SK-N-MC (cell line): Measurements from ENCODE around the gene PHTF1.

Experiments
- EZH2 ChIP-seq: fragments of 200-600 bp; sonication (generic); IDR thresholded peaks from one replicate; pipeline ENCODE4 v1.6.1; 2017; ENCODE audit warnings: antibody characterized with exemption
- FOXP2 ChIP-seq: optimal IDR thresholded peaks from 2 replicates; pipeline ENCODE3; 2011; ENCODE audit warnings: mild to moderate bottlenecking, moderate library complexity; ENCODE audit not compliant: insufficient read depth; ENCODE audit errors: extremely low read length, control extremely low read depth
- POLR2AphosphoS5 ChIP-seq: IDR thresholded peaks from 2 replicates; pipeline ENCODE4 v1.6.1; 2012; ENCODE audit warnings: mild to moderate bottlenecking, low read depth, low read length, borderline replicate concordance

GRCh38 chr1:113672491-113672890 lies 86.8 kb downstream of the PHTF1 start:
- TF ChIP-seq POLR2AphosphoS5 (no peak), EZH2 (no peak), FOXP2 (no peak)
